ENCODE measurements around the gene C7.

C7 gene

DNA sequence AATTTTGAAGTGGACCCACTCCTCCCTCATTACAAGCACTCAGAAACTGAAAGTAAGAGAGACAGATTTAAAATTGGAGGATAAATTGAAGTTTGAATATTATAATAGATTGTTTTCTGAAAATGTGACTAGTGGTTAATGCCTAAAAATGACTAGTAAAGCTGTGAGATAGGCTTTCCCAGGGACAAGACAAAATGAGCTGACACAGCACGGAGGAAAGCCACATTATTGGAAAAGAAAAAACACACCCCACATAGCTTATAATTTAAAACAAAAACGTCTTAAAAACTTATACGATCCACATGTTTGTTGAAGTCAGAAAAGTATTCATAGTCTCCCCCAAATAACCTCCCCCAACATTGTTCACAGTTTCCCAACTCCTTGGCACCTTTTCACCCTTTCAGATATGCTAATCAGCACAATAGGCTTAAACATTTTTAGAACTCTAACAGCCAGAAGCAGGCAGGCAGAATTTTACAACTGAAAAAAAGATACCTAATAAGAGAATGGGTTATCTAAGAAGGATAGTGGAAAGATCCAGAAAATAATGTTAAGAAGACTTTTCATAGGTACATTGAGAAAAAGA is 6.1 kb downstream of the C7 start:
- no peak for DNase-seq (ENCODE audit: low read depth in 3 of 3, low spot score in 1 of 3)

DNA sequence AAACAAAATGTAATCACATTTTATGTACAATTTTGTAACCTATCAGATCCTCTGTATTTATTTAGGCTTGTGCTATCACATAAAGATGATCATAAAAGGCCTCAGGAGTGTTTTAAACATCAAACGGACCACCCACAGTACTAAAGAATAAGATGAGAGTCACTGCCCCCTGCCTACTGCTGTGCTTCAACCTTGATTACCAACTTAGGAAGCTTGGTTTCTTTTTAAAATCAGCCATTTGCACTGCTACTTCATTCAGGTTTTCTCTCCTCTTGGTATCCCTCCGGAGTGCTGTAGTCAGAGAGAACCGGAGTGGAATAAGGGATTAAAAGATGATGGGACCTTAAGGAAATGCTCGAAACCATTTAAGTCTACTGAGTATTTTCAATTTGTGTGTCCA is 6.9 kb downstream of the C7 start:
- no peak for DNase-seq (ENCODE audit: low read depth in 3 of 3, low spot score in 1 of 3)

DNA sequence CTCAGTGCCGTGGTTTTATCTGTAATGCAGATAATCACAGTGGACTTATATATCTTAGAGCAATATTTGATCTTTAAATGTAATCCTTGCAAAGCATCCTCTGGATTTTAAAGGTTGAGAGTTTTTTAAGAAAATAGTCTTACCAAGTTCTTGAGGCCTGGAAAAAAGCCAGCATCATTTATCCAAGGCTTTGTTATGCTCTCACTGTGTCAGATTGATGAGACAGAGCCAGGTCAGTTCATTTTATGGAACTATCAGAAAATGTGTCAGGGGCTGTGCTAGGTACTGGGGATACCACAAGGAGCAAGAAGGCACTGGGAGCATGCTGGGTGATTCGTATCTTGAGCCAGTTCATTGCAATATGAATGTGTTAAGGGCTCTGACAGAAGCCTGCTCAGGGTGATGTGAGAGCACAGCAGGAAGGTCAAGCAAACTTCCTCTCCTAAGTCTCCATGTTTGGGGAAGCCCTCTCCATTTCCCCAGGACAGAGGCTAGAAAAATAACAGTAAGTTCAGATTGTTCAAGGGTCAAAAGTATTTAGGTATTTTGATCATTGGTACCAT is 19.7 kb downstream of the C7 start:
- DNase-seq (ENCODE audit: low read depth in 3 of 3, low spot score in 1 of 3) = no peak

DNA sequence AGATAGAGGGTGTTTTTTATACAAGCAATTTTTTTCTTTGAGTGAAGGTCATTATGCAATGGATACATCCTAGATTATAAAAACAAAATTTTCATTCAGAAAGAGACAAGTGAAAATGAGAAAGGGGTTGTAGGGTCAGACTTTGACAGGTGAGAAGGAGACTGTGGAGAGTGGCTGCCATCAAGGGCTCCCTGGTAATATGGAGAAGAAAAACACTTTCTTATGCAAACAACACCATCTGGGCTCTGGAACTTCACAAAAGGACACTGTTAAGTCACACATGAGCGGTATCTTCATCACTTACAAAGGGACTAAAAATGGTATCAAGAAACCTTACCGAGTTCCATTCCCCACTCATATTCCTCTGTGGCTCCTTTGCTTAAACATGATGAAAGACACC is 23.5 kb downstream of the C7 start:
- no peak for DNase-seq (ENCODE audit: low read depth in 3 of 3, low spot score in 1 of 3)

GRCh38 chr5:40937075-40937474 is 27.8 kb downstream of the C7 start:
- no peak for DNase-seq (ENCODE audit: low read depth in 3 of 3, low spot score in 1 of 3)

DNA sequence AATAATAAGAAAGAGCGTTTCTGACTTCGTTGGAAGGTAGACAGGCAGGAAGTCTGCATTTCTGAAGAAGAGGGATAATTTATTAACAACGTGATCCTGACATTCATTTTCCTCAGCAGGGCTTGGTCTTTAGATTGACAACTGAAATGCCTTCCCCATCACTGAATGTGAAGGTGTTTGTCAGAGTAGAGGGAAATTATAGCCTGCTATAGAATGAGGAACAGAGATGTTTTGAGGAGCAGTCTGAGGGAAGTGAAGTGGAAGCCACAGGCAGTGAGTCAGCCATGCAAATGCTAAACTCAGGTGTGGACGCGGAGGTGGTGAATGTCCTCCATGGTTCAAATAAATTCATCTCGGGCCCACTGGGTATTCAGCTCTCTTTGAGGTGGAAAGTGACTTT is 30.5 kb downstream of the C7 start:
- DNase-seq (ENCODE audit: low read depth in 3 of 3, low spot score in 1 of 3) = no peak

- no peak for DNase-seq (ENCODE audit: low read depth in 3 of 3, low spot score in 1 of 3)
These were observed 35.8 kb downstream of the C7 start for GRCh38 chr5:40945111-40945510.

GRCh38 chr5:40955313-40955712 is 46.0 kb downstream of the C7 start:
- no peak for DNase-seq (ENCODE audit: low read depth in 3 of 3, low spot score in 1 of 3)

- no peak for DNase-seq (ENCODE audit: low read depth in 3 of 3, low spot score in 1 of 3)
These were observed 47.8 kb downstream of the C7 start for GRCh38 chr5:40957048-40957447.

DNA sequence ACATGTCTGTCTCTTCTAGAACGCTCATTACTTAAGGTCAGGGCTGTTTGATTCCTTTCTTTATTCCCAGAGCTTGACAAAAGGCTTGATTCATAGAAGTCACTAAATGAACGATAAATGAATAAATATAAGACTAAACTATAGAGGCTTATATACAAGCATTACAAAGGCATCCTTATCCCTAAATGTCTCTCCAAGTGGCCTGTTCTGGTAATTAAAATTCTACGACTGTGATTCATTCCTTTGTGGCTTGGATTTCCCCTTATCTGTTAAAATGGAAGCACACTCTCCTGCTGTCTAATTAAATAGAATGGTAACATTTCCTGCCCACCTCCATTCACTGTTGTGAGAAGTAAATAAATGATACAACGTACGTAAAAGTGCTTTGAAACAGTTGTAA is 49.5 kb downstream of the C7 start:
- no peak for DNase-seq (ENCODE audit: low read depth in 3 of 3, low spot score in 1 of 3)

- no peak for DNase-seq (ENCODE audit: low read depth in 3 of 3, low spot score in 1 of 3)
These were observed 50.7 kb downstream of the C7 start for GRCh38 chr5:40960037-40960436.

DNA sequence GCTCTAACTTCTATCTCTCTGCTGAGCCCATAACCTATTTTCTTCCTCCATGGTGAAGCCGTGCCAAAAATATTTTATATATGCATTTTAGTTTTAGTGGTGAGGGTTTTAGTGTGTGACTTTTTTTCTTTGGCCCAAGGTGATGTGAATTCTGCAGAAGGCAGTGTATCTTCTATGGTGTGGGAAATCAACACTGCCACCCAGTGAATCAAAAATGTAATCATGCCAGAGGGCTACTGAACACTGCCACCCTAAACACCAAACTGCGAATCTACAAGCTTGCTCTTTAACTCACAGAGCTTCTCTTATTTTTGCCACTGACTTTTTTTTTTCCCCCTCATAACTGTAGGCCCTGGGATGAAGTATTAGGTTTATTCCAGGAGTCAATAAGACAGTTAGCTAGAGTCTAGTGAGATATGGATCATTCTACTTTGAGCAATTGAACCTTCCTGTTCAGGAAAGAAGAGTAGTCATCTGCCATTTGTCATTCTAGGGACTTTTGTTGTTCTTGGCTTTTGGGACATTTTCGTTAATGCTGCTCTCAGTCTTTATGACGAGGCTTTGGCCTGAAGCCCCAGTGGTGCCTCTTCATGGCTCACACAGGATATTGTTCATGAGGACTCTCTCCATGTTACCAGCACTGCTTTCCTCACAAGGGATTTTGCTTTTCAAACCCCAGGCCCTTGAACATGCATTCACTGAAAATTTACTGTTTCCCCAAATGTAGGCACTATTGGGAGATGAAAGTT is 53.1 kb downstream of the C7 start:
- no peak for DNase-seq (ENCODE audit: low read depth in 3 of 3, low spot score in 1 of 3)

- no peak for DNase-seq (ENCODE audit: low read depth in 3 of 3, low spot score in 1 of 3)
These were observed 63.1 kb downstream of the C7 start for GRCh38 chr5:40972434-40972833.

DNA sequence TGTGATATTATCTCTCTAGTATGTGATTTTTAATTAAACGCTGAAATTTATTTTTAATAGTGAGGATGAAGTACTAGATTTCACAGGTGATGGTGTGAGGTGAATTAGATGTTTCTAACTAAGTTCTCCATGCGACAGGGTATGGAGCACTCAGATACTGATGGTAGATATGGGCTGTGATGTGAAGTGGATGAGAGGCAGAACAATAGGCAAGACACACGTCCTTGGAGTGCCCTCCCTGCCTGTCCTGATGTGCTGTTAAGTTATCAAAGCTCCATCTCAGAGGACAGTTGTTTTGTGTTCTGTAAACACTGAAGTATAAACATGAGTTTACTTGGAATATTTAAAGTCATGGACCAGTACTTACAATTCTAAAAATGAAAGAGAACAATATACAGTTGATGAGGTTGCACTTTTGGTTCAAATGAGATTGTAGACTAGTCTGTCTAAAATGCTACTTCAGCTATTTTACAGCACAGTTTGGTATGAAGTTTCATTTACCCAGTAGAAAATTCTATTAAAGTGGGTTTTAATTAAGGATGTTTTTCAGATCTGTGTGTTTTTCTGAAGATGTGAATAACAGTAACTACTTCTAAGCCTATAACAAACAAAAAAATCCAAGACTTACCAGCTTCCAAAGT is 64.2 kb downstream of the C7 start:
- no peak for DNase-seq (ENCODE audit: low read depth in 3 of 3, low spot score in 1 of 3)

DNA sequence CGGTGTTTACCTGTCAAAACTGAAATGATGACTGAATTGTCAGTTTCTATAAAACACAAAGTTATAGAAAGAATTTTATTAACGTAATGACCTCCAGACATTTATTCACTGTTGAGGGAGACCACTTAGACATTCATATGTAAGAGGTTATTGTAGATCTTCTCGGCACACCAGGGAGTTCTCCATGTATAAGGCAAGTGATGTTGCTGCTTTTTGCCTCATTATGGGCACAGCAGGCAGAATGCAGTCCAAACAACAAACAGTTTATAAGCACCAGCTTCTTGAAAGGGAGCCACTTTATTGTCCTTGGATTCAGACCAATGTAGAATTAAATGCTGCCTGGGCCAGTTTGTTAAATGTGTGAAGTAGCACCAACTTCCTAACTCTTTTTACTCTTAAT is 66.7 kb downstream of the C7 start:
- DNase-seq (ENCODE audit: low read depth in 3 of 3, low spot score in 1 of 3) = no peak

DNA sequence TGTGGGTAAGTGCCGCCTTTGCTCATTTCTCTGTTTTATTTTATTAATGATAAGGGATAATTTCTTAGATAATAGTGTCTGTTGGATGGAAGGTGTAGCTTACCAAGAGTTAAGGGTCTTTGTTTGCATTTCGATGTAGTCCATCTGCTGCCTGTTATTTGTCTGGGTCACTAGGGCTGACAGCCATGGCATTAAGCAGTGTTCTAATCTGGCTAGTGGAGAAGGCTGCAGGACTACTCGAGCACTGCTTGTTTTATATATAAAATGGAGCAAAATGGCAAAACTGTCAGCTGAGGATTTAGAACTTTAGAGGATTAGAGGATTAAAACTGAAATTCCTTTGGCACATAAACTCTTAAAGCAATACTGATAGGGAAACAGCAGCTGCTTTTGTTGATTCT is 67.5 kb downstream of the C7 start:
- no peak for DNase-seq (ENCODE audit: low read depth in 3 of 3, low spot score in 1 of 3)

- DNase-seq (ENCODE audit: low read depth in 3 of 3, low spot score in 1 of 3) = no peak
These were observed 72.1 kb downstream of the C7 start for GRCh38 chr5:40981420-40981819.

GRCh38 chr5:40983781-40984180 is 74.5 kb downstream of the C7 start:
- no peak for DNase-seq (ENCODE audit: low read depth in 3 of 3, low spot score in 1 of 3)

- DNase-seq (ENCODE audit: low read depth in 3 of 3, low spot score in 1 of 3) = no peak
These were observed 75.6 kb downstream of the C7 start for GRCh38 chr5:40984884-40985283.

DNA sequence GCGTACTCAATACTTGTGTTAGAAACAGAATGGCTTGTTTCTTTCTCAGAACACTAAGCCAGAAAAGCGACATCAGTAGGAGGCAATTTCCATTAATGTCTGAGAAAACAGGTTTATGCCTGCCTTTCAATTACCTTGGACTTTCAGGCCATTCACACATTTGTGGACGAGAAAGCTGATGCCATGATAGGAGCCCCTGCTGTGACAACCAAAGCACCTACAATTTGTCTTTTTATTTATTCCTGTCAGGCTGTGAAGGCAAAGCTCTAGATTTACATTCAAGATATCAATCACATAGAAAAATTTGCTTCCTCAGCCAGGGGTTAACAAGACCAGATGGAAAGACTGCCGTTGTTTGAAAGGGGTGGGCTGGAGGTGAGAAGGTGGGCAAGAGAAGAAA is 76.2 kb downstream of the C7 start:
- DNase-seq (ENCODE audit: low read depth in 3 of 3, low spot score in 1 of 3) = no peak

DNA sequence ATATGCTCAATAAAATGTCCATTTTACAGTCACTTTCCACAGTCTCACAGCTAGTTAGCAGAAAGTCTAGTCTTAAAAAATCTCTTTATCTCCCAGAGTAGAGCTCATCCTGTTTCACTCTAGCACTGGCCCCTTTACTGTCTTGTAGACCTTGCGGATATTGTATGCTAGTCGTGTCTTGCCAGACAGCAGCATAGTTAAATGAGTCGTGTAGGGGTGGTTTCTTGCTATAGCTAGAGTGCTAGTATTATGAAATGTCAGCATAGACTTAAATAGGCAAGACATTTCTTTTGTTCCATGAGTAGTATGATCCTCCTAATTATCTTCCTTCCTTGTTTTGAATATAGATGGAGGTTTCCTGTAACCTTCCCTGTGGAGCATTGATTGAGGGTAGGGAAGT is 77.4 kb downstream of the C7 start:
- no peak for DNase-seq (ENCODE audit: low read depth in 3 of 3, low spot score in 1 of 3)

- DNase-seq (ENCODE audit: low read depth in 3 of 3, low spot score in 1 of 3) = no peak
These were observed 78.1 kb downstream of the C7 start for GRCh38 chr5:40987349-40987748.
